ENCODE measurements around the gene ZFP64.
"Not testable (repeated sequence)": the region's sequence is repeated elsewhere in the genome, so short reads cannot be mapped to it uniquely, and the experiment has no call there.

The ZFP64 gene

GRCh38 chr20:52160049-52160570 lies 31.5 kb downstream of the ZFP64 start:
- no peak for DNase-seq (ENCODE audit: low read depth)

- no peak for DNase-seq (ENCODE audit: low read depth)
These were observed 37.0 kb downstream of the ZFP64 start for GRCh38 chr20:52154575-52154974.

- DNase-seq (ENCODE audit: low read depth), result no peak
These were observed 37.7 kb downstream of the ZFP64 start for GRCh38 chr20:52153896-52154295.

- DNase-seq (ENCODE audit: low read depth), result no peak
These were observed 38.7 kb downstream of the ZFP64 start for GRCh38 chr20:52152921-52153320.

- DNase-seq (ENCODE audit: low read depth), result no peak
These were observed 39.2 kb downstream of the ZFP64 start for GRCh38 chr20:52152416-52152815.

- DNase-seq (ENCODE audit: low read depth), result no peak
These were observed 40.9 kb downstream of the ZFP64 start for GRCh38 chr20:52150440-52151258.

GRCh38 chr20:52145587-52145986 lies 46.0 kb downstream of the ZFP64 start:
- DNase-seq (ENCODE audit: low read depth), result no peak

- DNase-seq (ENCODE audit: low read depth), result no peak
These were observed 48.3 kb downstream of the ZFP64 start for GRCh38 chr20:52143277-52143676.

- DNase-seq (ENCODE audit: low read depth), result no peak
These were observed 48.8 kb downstream of the ZFP64 start for GRCh38 chr20:52142757-52143156.

- no peak for DNase-seq (ENCODE audit: low read depth)
These were observed 51.6 kb downstream of the ZFP64 start for GRCh38 chr20:52139986-52140385.

- DNase-seq (ENCODE audit: low read depth), result no peak
These were observed 53.7 kb downstream of the ZFP64 start for GRCh38 chr20:52137850-52138249.

GRCh38 chr20:52133714-52134113 lies 57.9 kb downstream of the ZFP64 start:
- not testable (repeated sequence) for DNase-seq (ENCODE audit: low read depth)

GRCh38 chr20:52132337-52132736 lies 59.2 kb downstream of the ZFP64 start:
- no peak for DNase-seq (ENCODE audit: low read depth)

- DNase-seq (ENCODE audit: low read depth), result no peak
These were observed 60.4 kb downstream of the ZFP64 start for GRCh38 chr20:52131048-52131643.

GRCh38 chr20:52130406-52130805 lies 61.2 kb downstream of the ZFP64 start:
- DNase-seq (ENCODE audit: low read depth), result no peak

GRCh38 chr20:52129611-52130010 lies 62.0 kb downstream of the ZFP64 start:
- DNase-seq (ENCODE audit: low read depth), result no peak

GRCh38 chr20:52127309-52127708 lies 64.3 kb downstream of the ZFP64 start:
- DNase-seq (ENCODE audit: low read depth), result no peak

- DNase-seq (ENCODE audit: low read depth), result no peak
These were observed 66.8 kb downstream of the ZFP64 start for GRCh38 chr20:52124821-52125220.

GRCh38 chr20:52118696-52119095 lies 72.9 kb downstream of the ZFP64 start:
- no peak for DNase-seq (ENCODE audit: low read depth)

- DNase-seq (ENCODE audit: low read depth), result no peak
These were observed 73.5 kb downstream of the ZFP64 start for GRCh38 chr20:52118016-52118623.

GRCh38 chr20:52110456-52110855 lies 81.1 kb downstream of the ZFP64 start:
- no peak for DNase-seq (ENCODE audit: low read depth)

- DNase-seq (ENCODE audit: low read depth), result no peak
These were observed 85.8 kb downstream of the ZFP64 start for GRCh38 chr20:52105442-52106422.
